ENCODE results near the gene LOC128125822.

Gene LOC128125822

GRCh38 chr6:63529498-63529897 is 42.8 kb upstream of the LOC128125822 start:
- no peak for DNase-seq
- H3K27ac Mint-ChIP-seq: no peak overlapping the region
- H3K4me3 Mint-ChIP-seq: no peak overlapping the region
- peaks cover 11% of the 10 kb centered on the region for H3K27me3 Mint-ChIP-seq (ENCODE audit: low read depth, poor library complexity)
- H3K4me1 Mint-ChIP-seq: no peaks in the 10 kb centered on the region
- H3K9me3 Mint-ChIP-seq: no peaks in the 10 kb centered on the region
- no peaks in the 10 kb centered on the region for H3K36me3 Mint-ChIP-seq (ENCODE audit: low read depth)
- TF ChIP-seq, protein P1, sequence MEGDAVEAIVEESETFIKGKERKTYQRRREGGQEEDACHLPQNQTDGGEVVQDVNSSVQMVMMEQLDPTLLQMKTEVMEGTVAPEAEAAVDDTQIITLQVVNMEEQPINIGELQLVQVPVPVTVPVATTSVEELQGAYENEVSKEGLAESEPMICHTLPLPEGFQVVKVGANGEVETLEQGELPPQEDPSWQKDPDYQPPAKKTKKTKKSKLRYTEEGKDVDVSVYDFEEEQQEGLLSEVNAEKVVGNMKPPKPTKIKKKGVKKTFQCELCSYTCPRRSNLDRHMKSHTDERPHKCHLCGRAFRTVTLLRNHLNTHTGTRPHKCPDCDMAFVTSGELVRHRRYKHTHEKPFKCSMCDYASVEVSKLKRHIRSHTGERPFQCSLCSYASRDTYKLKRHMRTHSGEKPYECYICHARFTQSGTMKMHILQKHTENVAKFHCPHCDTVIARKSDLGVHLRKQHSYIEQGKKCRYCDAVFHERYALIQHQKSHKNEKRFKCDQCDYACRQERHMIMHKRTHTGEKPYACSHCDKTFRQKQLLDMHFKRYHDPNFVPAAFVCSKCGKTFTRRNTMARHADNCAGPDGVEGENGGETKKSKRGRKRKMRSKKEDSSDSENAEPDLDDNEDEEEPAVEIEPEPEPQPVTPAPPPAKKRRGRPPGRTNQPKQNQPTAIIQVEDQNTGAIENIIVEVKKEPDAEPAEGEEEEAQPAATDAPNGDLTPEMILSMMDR (IDR thresholded peaks at IDR 0.05): no peak

- H3K9me3 Mint-ChIP-seq: no peaks in the 10 kb centered on the region
- no peaks in the 10 kb centered on the region for H3K36me3 Mint-ChIP-seq (ENCODE audit: low read depth)
- H3K4me3 Mint-ChIP-seq: no peak overlapping the region
- TF ChIP-seq, protein P1 (IDR thresholded peaks at IDR 0.05): no peak
- H3K4me1 Mint-ChIP-seq: no peaks in the 10 kb centered on the region
- DNase-seq: no peak
- no peak overlapping the region for H3K27ac Mint-ChIP-seq
- H3K27me3 Mint-ChIP-seq (ENCODE audit: low read depth, poor library complexity): peaks cover 11% of the 10 kb centered on the region
Observed at GRCh38 chr6:63530182-63530581, 42.1 kb upstream of the LOC128125822 start.

GRCh38 chr6:63530991-63531390 is 41.3 kb upstream of the LOC128125822 start:
- Mint-ChIP-seq H3K4me1 (no peaks in the 10 kb centered on the region), H3K36me3 (ENCODE audit: low read depth) (no peaks in the 10 kb centered on the region), H3K4me3 (no peak overlapping the region), H3K27ac (no peak overlapping the region), H3K27me3 (ENCODE audit: low read depth, poor library complexity) (peaks cover 11% of the 10 kb centered on the region), H3K9me3 (no peaks in the 10 kb centered on the region)
- DNase-seq: no peak
- TF ChIP-seq, protein P1 (IDR thresholded peaks at IDR 0.05): no peak

DNA sequence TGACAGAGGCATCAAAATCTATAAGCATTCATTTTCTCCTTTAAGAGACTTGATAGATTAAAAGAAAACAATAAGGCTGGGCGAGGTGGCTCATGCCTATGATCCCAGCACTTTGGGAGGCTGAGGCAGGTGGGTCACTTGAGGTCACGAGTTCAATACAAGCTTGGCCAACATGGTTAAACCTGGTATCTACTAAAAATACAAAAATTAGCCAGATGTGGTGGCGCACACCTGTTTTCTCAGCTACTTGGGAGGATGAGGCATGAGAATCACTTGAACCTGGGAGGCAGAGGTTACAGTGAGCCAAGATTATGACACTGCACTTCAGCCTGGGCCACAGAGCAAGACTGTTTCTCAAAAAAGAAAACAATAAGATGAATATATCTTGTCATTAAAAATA is 39.3 kb upstream of the LOC128125822 start:
- DNase-seq: no peak
- no peak overlapping the region for H3K27ac Mint-ChIP-seq
- peaks cover 14% of the 10 kb centered on the region for H3K4me1 Mint-ChIP-seq
- TF ChIP-seq, protein P1 (IDR thresholded peaks at IDR 0.05): no peak
- no peaks in the 10 kb centered on the region for H3K9me3 Mint-ChIP-seq
- no peak overlapping the region for H3K4me3 Mint-ChIP-seq
- H3K36me3 Mint-ChIP-seq (ENCODE audit: low read depth): no peaks in the 10 kb centered on the region
- peaks cover 11% of the 10 kb centered on the region for H3K27me3 Mint-ChIP-seq (ENCODE audit: low read depth, poor library complexity)

DNA sequence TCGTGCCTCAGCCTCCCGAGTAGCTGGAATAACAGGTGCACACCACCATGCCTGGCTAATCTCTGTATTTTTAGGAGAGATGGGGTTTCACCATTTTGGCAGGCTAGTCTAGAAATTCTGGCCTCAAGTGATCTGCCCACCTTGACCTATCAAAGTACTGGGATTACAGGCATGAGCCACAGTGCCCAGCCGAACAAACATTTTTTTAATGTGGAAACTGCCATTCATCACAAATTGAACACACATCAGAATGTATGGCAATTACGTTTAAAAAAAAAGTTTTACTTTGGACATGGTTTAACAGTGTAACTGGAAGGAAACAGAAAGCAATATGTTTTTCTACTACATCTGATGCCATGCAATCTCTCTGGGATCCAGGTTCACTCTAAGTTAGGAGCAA is 38.3 kb upstream of the LOC128125822 start:
- peaks cover 11% of the 10 kb centered on the region for H3K27me3 Mint-ChIP-seq (ENCODE audit: low read depth, poor library complexity)
- no peak overlapping the region for H3K27ac Mint-ChIP-seq
- no peak for DNase-seq
- H3K36me3 Mint-ChIP-seq (ENCODE audit: low read depth): no peaks in the 10 kb centered on the region
- no peak overlapping the region for H3K4me3 Mint-ChIP-seq
- TF ChIP-seq, protein P1 (IDR thresholded peaks at IDR 0.05): no peak
- H3K9me3 Mint-ChIP-seq: no peaks in the 10 kb centered on the region
- H3K4me1 Mint-ChIP-seq: peaks cover 14% of the 10 kb centered on the region

- Mint-ChIP-seq H3K27ac (no peak overlapping the region), H3K4me1 (peaks cover 14% of the 10 kb centered on the region), H3K4me3 (no peak overlapping the region), H3K27me3 (ENCODE audit: low read depth, poor library complexity) (peaks cover 27% of the 10 kb centered on the region), H3K36me3 (ENCODE audit: low read depth) (no peaks in the 10 kb centered on the region), H3K9me3 (no peaks in the 10 kb centered on the region)
- no peak for DNase-seq
- TF ChIP-seq, protein P1 (IDR thresholded peaks at IDR 0.05): no peak
Observed at GRCh38 chr6:63537201-63537958, 34.9 kb upstream of the LOC128125822 start.
